Hematopoietic multipotent progenitor cell (in vitro differentiated cells): ENCODE results near the gene HCFC1R1. TPM values are rescaled to one million over a fixed set of nuclear protein-coding genes. Genes with fewer than 3 reads are reported as not detected.
"Not testable (repeated sequence)": the region's sequence is repeated elsewhere in the genome, so short reads cannot be mapped to it uniquely, and the experiment has no call there.

ENCODE experiments used
- DNase-seq, 3 donors: peaks; one replicate each; pipeline ENCODE4 v3.0.0-alpha.2; 2011 to 2015; ENCODE audit warnings: low read depth in 2 of 3, low spot score in 2 of 3
- total RNA-seq: library from RNA; depleted of rRNA; stranded (reverse); fragments of >200 nt; gene quantifications from one replicate; pipeline ENCODE4 v1.2.3, GENCODE V29; 2012

Gene HCFC1R1
- total RNA-seq, 1 donor: 17.8 TPM

GRCh38 chr16:3057181-3058138 is 33.7 kb upstream of the HCFC1R1 start:
- no peak for DNase-seq

GRCh38 chr16:3056336-3057180 is 32.8 kb upstream of the HCFC1R1 start:
- DNase-seq: no peak

GRCh38 chr16:3055734-3056115 is 32.0 kb upstream of the HCFC1R1 start:
- not testable (repeated sequence) for DNase-seq

- peak in 2 of 3 donors; percentile 47 to 69 for DNase-seq
Observed at GRCh38 chr16:3054965-3055733, 31.4 kb upstream of the HCFC1R1 start.

- not testable (repeated sequence) for DNase-seq
Observed at GRCh38 chr16:3053330-3053710, 29.6 kb upstream of the HCFC1R1 start.

- not testable (repeated sequence) for DNase-seq
Observed at GRCh38 chr16:3052571-3053329, 29.0 kb upstream of the HCFC1R1 start.

- no peak for DNase-seq
Observed at GRCh38 chr16:3051494-3051893, 27.8 kb upstream of the HCFC1R1 start.

- no peak for DNase-seq
Observed at GRCh38 chr16:3051009-3051408, 27.3 kb upstream of the HCFC1R1 start.

GRCh38 chr16:3050487-3050886 is 26.7 kb upstream of the HCFC1R1 start:
- DNase-seq: no peak

GRCh38 chr16:3049921-3050481 is 26.3 kb upstream of the HCFC1R1 start:
- no peak for DNase-seq

- no peak for DNase-seq
Observed at GRCh38 chr16:3047387-3047720, 23.6 kb upstream of the HCFC1R1 start.

GRCh38 chr16:3046641-3047386 is 23.1 kb upstream of the HCFC1R1 start:
- DNase-seq: no peak

GRCh38 chr16:3045758-3046640 is 22.3 kb upstream of the HCFC1R1 start, which contains the start of gene MMP25:
TSS of gene MMP25 (plus strand) at chr16:3046561. CDS start at chr16:3046918, 357 bp downstream.
- no peak for DNase-seq

GRCh38 chr16:3044708-3045107 is 21.0 kb upstream of the HCFC1R1 start:
- no peak for DNase-seq

- no peak for DNase-seq
Observed at GRCh38 chr16:3042376-3042775, 18.6 kb upstream of the HCFC1R1 start.

GRCh38 chr16:3038896-3039295 is 15.2 kb upstream of the HCFC1R1 start:
- no peak for DNase-seq

GRCh38 chr16:3038256-3038655 is 14.5 kb upstream of the HCFC1R1 start:
- no peak for DNase-seq

- no peak for DNase-seq
Observed at GRCh38 chr16:3036726-3037315, 13.1 kb upstream of the HCFC1R1 start, which contains the start of gene BICDL2. TSS of gene BICDL2 (minus strand) at chr16:3036944. CDS start at chr16:3035496, 1,448 bp downstream.
